C4-2B (cell line): ENCODE results near the gene ASAP2.

Source experiments
- ZFX ChIP-seq: fragments of 450-650 bp; IDR thresholded peaks from 2 replicates; pipeline ENCODE4 v1.6.1; 2017
- TF ChIP-seq, protein P1 (sequence below): fragments of 450-650 bp; conservative IDR thresholded peaks from 2 replicates; pipeline ENCODE4 v1.5.1; 2017; ENCODE audit warnings: mild to moderate bottlenecking

DNA sequence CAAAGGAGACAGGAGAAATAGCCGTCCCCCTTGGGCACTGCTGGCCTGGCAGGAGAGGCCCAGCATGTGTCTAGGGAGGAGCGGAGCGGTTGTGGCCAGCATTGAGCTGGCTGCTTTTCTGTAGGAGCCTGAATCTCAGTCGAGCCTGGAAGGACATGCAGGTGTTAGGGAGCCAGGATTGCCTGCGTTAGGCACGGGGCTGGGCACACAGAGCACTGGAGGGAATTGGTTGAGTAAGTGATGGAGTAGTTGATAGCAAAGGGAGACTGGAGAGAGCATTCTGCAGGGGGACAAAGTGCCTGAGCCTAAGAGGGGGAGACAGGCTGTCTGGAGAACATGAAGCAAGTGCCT is 22.8 kb downstream of the ASAP2 start:
- TF ChIP-seq, protein P1, sequence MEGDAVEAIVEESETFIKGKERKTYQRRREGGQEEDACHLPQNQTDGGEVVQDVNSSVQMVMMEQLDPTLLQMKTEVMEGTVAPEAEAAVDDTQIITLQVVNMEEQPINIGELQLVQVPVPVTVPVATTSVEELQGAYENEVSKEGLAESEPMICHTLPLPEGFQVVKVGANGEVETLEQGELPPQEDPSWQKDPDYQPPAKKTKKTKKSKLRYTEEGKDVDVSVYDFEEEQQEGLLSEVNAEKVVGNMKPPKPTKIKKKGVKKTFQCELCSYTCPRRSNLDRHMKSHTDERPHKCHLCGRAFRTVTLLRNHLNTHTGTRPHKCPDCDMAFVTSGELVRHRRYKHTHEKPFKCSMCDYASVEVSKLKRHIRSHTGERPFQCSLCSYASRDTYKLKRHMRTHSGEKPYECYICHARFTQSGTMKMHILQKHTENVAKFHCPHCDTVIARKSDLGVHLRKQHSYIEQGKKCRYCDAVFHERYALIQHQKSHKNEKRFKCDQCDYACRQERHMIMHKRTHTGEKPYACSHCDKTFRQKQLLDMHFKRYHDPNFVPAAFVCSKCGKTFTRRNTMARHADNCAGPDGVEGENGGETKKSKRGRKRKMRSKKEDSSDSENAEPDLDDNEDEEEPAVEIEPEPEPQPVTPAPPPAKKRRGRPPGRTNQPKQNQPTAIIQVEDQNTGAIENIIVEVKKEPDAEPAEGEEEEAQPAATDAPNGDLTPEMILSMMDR = no peak
- no peak for TF ChIP-seq ZFX
